Measurements from ENCODE around the gene MCTP1. TPM values are rescaled to one million over a fixed set of nuclear protein-coding genes. Genes with fewer than 3 reads are reported as not detected.

MCTP1 gene
- total and polyA plus RNA-seq, 9 of the 15 experiments (the other 6 are each of a cell fraction or from before 2014, with no cell fraction given), result 0.04 to 0.93 (median 0.06) TPM; not detected in 4

DNA sequence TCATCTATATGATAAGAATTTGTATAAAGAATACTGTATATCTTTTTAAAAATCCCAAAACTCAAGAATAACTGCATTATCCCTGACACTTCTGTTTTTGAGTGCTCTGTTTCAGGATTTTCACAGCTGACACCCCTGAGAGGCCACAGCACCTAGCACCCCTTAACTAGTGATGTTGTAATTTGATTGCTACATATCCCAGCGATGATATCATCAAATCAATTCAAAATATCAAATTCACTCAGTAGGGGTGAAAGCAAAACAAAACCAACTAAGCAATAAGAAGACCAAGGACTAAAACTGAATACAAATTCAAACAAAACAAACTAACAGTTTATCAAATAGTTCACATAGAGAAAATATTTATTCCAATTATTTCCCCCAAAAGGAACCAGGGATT lies 184.3 kb downstream of the MCTP1 start (continued):
- TF ChIP-seq, protein P1, sequence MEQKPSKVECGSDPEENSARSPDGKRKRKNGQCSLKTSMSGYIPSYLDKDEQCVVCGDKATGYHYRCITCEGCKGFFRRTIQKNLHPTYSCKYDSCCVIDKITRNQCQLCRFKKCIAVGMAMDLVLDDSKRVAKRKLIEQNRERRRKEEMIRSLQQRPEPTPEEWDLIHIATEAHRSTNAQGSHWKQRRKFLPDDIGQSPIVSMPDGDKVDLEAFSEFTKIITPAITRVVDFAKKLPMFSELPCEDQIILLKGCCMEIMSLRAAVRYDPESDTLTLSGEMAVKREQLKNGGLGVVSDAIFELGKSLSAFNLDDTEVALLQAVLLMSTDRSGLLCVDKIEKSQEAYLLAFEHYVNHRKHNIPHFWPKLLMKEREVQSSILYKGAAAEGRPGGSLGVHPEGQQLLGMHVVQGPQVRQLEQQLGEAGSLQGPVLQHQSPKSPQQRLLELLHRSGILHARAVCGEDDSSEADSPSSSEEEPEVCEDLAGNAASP (IDR thresholded peaks at IDR 0.05), result no peak
- TF ChIP-seq KDM2B (CRISPR knock-in tag; IDR thresholded peaks at IDR 0.05) (no peak), NFRKB (IDR thresholded peaks at IDR 0.05; ENCODE audit: low read depth) (no peak), MXI1 (IDR thresholded peaks at IDR 0.05; ENCODE audit: low read depth, low read length) (no peak), FOXA3 (CRISPR knock-in tag; conservative IDR thresholded peaks at IDR 0.05 in 1 of 2, IDR thresholded peaks at IDR 0.05 in 1 of 2) (no peak), MTA3 (IDR thresholded peaks at IDR 0.05; ENCODE audit: borderline replicate concordance) (no peak)
- TF ChIP-seq, protein P2, sequence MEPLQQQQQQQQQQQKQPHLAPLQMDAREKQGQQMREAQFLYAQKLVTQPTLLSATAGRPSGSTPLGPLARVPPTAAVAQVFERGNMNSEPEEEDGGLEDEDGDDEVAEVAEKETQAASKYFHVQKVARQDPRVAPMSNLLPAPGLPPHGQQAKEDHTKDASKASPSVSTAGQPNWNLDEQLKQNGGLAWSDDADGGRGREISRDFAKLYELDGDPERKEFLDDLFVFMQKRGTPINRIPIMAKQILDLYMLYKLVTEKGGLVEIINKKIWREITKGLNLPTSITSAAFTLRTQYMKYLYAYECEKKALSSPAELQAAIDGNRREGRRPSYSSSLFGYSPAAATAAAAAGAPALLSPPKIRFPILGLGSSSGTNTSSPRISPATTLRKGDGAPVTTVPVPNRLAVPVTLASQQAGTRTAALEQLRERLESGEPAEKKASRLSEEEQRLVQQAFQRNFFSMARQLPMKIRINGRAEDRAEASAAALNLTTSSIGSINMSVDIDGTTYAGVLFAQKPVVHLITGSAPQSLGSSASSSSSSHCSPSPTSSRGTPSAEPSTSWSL (CRISPR knock-in tag; IDR thresholded peaks at IDR 0.05; ENCODE audit: borderline replicate concordance), result no peak

DNA sequence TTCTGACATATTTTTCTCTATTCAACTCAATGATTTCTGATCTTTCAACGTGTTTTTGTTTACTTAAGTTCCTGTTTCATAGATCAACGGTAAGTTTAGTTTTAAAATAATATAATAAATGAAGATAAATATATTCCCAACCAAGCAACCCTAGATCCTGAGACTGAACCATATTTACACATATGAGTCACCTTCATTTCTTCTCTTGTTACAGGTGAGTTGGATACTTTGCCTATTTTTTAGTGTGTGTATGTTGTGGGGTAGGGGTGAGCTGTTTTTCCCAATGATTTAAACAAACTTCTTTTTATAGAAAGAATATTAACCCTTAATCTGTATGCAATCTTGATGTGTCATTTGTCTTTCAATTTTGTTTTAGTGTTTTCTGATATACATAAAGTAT lies 186.9 kb downstream of the MCTP1 start:
- H3K9me1 ChIP-seq (ENCODE audit: control insufficient read depth, insufficient read depth, low read length), result no peaks in the 10 kb centered on the region
- no peaks in the 10 kb centered on the region for H4K20me1 ChIP-seq (replicated peaks; ENCODE audit: control insufficient read depth, insufficient read depth, low read length)
- DNase-seq (ENCODE audit: extremely low read depth in 1 of 4, low spot score in 3 of 4), result no peak
- no peak for TF ChIP-seq ZNF431 (CRISPR knock-in tag; IDR thresholded peaks at IDR 0.05)
- TF ChIP-seq JUNB (CRISPR knock-in tag; conservative IDR thresholded peaks at IDR 0.05), result no peak
- TF ChIP-seq CBFB (CRISPR knock-in tag; IDR thresholded peaks at IDR 0.05), result no peak
- no peak for TF ChIP-seq MTA2 (IDR thresholded peaks at IDR 0.05; ENCODE audit: low read depth)
- no peak for TF ChIP-seq ZNF830 (CRISPR knock-in tag; IDR thresholded peaks at IDR 0.05)
- TF ChIP-seq, protein P3, sequence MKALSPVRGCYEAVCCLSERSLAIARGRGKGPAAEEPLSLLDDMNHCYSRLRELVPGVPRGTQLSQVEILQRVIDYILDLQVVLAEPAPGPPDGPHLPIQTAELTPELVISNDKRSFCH (CRISPR knock-in tag; IDR thresholded peaks at IDR 0.05), result no peak
- TF ChIP-seq, protein P3 (tag; IDR thresholded peaks at IDR 0.05), result no peak
- TF ChIP-seq NRF1 (conservative IDR thresholded peaks at IDR 0.05 in 1 of 2, IDR thresholded peaks at IDR 0.05 in 1 of 2), result no peak
- TF ChIP-seq TGIF2 (CRISPR knock-in tag; IDR thresholded peaks at IDR 0.05), result no peak
- TF ChIP-seq PRPF4 (IDR thresholded peaks at IDR 0.05; ENCODE audit: insufficient read depth, low read depth, low read length, poor library complexity, severe bottlenecking), result no peak
- TF ChIP-seq CEBPB (tag; IDR thresholded peaks at IDR 0.05), result no peak
- TF ChIP-seq MCM3 (IDR thresholded peaks at IDR 0.05), result no peak
- TF ChIP-seq CHD1 (IDR thresholded peaks at IDR 0.05; ENCODE audit: low read length), result no peak
- no peak for TF ChIP-seq KDM5B (IDR thresholded peaks at IDR 0.05; ENCODE audit: insufficient replicate concordance, low read depth, low read length)
- TF ChIP-seq TRIM24 (IDR thresholded peaks at IDR 0.05), result no peak
- ChIA-PET POLR2A (no interaction called here), CTCF (ENCODE audit: low intra/inter-chr PET ratio) (no interaction called here)
- ATAC-seq, result no peak
- no peak overlapping the region for H3K4me3 ChIP-seq
- no peak overlapping the region for H3K27ac ChIP-seq (ENCODE audit: extremely low read depth, low read depth, low read length)
- intact Hi-C loops (cut with micrococcal nuclease), result no loop called here
- BruUV-seq (replicated peaks), result no TSS peak
- no peaks in the 10 kb centered on the region for H3K27me3 ChIP-seq (ENCODE audit: control insufficient read depth in 2 of 2, insufficient read depth in 2 of 2, low read length in 2 of 2)
- no peak overlapping the region for H3K9ac ChIP-seq (ENCODE audit: insufficient read depth in 1 of 2, low read depth in 2 of 2, low read length in 2 of 2)
- in situ Hi-C loops (cut with MboI), result no loop called here
- no peak for FAIRE-seq
- no peaks in the 10 kb centered on the region for H3K9me3 ChIP-seq (replicated peaks; ENCODE audit: control insufficient read depth, insufficient read depth, low read depth, low read length)
- no peak overlapping the region for H2AFZ ChIP-seq (ENCODE audit: low read depth, low read length)
- no peaks in the 10 kb centered on the region for H3K4me1 ChIP-seq (replicated peaks in 1 of 2; ENCODE audit: control insufficient read depth in 2 of 2, insufficient read depth in 2 of 2, low read length in 2 of 2)
- no peaks in the 10 kb centered on the region for H3K36me3 ChIP-seq (ENCODE audit: control insufficient read depth, insufficient read depth, low read length)
- H3K4me2 ChIP-seq (ENCODE audit: insufficient read depth, low read length), result no peak overlapping the region
- WGBS (ENCODE audit: insufficient coverage, low coverage, missing lambda C conversion rate), result 0% methylated on average over 2 of the region's 2 CpGs
- H3K79me2 ChIP-seq (ENCODE audit: control insufficient read depth, insufficient read depth, low read length), result no peaks in the 10 kb centered on the region
